HG02763 (cell line): ENCODE measurements around the gene BLNK.

Source experiments
- ATAC-seq: cut with Tn5 transposase; IDR thresholded peaks from one replicate; pipeline ENCODE4 v1.9.1; 2021; ENCODE audit warnings: mild to moderate bottlenecking, moderate library complexity; ENCODE audit not compliant: unreplicated experiment

BLNK gene

GRCh38 chr10:96165726-96166125, 105.6 kb downstream of the BLNK start:
- no peak for ATAC-seq

- no peak for ATAC-seq
These were observed 118.3 kb downstream of the BLNK start for GRCh38 chr10:96153070-96153469.

- no peak for ATAC-seq
These were observed 118.9 kb downstream of the BLNK start for GRCh38 chr10:96152437-96152836.
